Neural cell (in vitro differentiated cells): ENCODE measurements around the gene ADRB2.

Experiments used
- EP300 ChIP-seq: fragments of 450-650 bp; conservative IDR thresholded peaks from 2 replicates; pipeline ENCODE4 v1.6.1; 2014; ENCODE audit warnings: antibody characterized with exemption, mild to moderate bottlenecking, moderate library complexity; ENCODE audit not compliant: poor library complexity, severe bottlenecking
- EZH2 ChIP-seq: fragments of 200-600, 300-800 bp; shearing (Covaris generic), sonication (generic); IDR thresholded peaks from 2 replicates; pipeline ENCODE4 v1.6.1; 2014; ENCODE audit warnings: antibody characterized with exemption, low read length, borderline replicate concordance, mild to moderate bottlenecking; ENCODE audit not compliant: insufficient read depth, poor library complexity, severe bottlenecking
- POLR2AphosphoS5 ChIP-seq: IDR thresholded peaks from 2 replicates; pipeline ENCODE4 v1.6.1; 2012
- RAD21 ChIP-seq: fragments of 450-650 bp; conservative IDR thresholded peaks from 2 replicates; pipeline ENCODE4 v1.6.1; 2014; ENCODE audit warnings: antibody characterized with exemption, mild to moderate bottlenecking, moderate library complexity
- SMC3 ChIP-seq: fragments of 450-650 bp; conservative IDR thresholded peaks from 2 replicates; pipeline ENCODE4 v1.6.1; 2014; ENCODE audit warnings: antibody characterized with exemption, mild to moderate bottlenecking, moderate library complexity; ENCODE audit not compliant: poor library complexity
- TAF1 ChIP-seq: IDR thresholded peaks from 2 replicates; pipeline ENCODE4 v1.6.1; 2012; ENCODE audit warnings: low read depth
- TF ChIP-seq, protein P1 (sequence below): fragments of 450-650 bp; IDR thresholded peaks from 2 replicates; pipeline ENCODE4 v1.5.1; 2014; ENCODE audit warnings: antibody characterized with exemption, mild to moderate bottlenecking, moderate library complexity; ENCODE audit not compliant: poor library complexity, severe bottlenecking

DNA sequence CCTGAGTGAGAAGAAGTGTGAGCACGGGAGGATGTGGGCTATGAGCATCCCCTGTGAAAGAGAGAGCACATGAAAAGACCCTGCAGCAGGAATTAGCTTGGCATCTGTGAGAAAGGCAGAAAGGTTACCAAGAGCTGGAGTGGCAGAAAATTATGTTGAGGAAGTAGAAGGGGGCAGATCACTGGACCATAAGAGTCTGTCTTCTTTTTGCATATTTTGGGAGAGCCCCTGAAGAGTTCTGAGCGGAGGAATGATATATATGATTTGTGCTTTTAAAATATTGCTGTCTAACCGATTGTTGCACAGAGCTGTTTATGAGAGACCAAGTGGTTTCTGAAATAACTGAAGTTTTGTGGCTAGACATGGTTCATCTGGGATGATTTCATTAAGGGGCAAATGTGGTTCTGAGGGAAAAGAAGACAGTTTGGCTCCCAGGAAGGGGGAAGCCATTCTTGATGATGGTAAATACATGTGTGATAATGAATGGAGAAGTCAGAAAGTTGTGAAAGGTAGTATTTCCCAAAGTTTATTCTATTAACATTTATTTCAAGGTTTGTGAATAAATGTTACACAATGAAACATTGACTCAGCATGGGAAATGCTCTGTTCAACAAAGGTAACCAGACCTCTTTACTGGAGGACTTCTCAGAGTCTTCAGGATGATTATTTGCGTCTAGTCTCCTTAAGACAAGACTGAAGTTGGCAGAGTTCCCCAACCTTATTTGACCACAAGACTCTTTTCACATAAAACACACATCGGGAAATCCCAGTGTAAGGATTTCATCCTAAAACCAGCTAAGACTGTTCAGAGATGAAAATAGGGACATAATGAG is 31.5 kb upstream of the ADRB2 start:
- TF ChIP-seq, protein P1, sequence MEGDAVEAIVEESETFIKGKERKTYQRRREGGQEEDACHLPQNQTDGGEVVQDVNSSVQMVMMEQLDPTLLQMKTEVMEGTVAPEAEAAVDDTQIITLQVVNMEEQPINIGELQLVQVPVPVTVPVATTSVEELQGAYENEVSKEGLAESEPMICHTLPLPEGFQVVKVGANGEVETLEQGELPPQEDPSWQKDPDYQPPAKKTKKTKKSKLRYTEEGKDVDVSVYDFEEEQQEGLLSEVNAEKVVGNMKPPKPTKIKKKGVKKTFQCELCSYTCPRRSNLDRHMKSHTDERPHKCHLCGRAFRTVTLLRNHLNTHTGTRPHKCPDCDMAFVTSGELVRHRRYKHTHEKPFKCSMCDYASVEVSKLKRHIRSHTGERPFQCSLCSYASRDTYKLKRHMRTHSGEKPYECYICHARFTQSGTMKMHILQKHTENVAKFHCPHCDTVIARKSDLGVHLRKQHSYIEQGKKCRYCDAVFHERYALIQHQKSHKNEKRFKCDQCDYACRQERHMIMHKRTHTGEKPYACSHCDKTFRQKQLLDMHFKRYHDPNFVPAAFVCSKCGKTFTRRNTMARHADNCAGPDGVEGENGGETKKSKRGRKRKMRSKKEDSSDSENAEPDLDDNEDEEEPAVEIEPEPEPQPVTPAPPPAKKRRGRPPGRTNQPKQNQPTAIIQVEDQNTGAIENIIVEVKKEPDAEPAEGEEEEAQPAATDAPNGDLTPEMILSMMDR, result no peak
- TF ChIP-seq EP300 (no peak), POLR2AphosphoS5 (no peak), RAD21 (no peak), EZH2 (no peak), SMC3 (no peak), TAF1 (no peak)
